Neural progenitor cell (in vitro differentiated cells): ENCODE data around the gene TFPT. TPM values are rescaled to one million over a fixed set of nuclear protein-coding genes. Genes with fewer than 3 reads are reported as not detected.

ENCODE experiments used
- DNase-seq: peaks from one replicate; pipeline ENCODE4 v3.0.0-alpha.2; 2016; ENCODE audit warnings: low spot score
- H2AFZ ChIP-seq: fragments of 200-600 bp; sonication (generic); replicated peaks from 2 replicates; pipeline ENCODE4 v1.6.1; 2016; ENCODE audit warnings: antibody characterized with exemption
- H3F3A ChIP-seq: fragments of 200-600 bp; sonication (generic); 2 replicates; pipeline ENCODE4 v1.6.1; 2016; ENCODE audit warnings: antibody characterized with exemption, low read depth
- H3K27ac ChIP-seq: fragments of 200-600 bp; sonication (generic); 2 replicates; pipeline ENCODE4 v1.5.1; 2016; ENCODE audit warnings: mild to moderate bottlenecking
- H3K27me3 ChIP-seq: fragments of 200-600 bp; sonication (generic); 2 replicates; pipeline ENCODE4 v1.6.1; 2016; ENCODE audit warnings: mild to moderate bottlenecking, moderate library complexity
- H3K36me3 ChIP-seq: fragments of 200-600 bp; sonication (generic); 2 replicates; pipeline ENCODE4 v1.5.1; 2016
- H3K4me1 ChIP-seq: fragments of 200-600 bp; sonication (generic); 2 replicates; pipeline ENCODE4 v1.6.1; 2016; ENCODE audit warnings: mixed run types
- H3K4me2 ChIP-seq: fragments of 200-600 bp; sonication (generic); 2 replicates; pipeline ENCODE4 v1.6.1; 2016
- H3K4me3 ChIP-seq: fragments of 200-600 bp; sonication (generic); 2 replicates; pipeline ENCODE4 v1.5.1; 2016
- H3K79me2 ChIP-seq: fragments of 200-600 bp; sonication (generic); 2 replicates; pipeline ENCODE4 v1.6.1; 2016; ENCODE audit warnings: low read depth
- H3K9ac ChIP-seq: fragments of 200-600 bp; sonication (generic); 2 replicates; pipeline ENCODE4 v1.6.1; 2016
- H3K9me3 ChIP-seq: fragments of 200-600 bp; sonication (generic); 2 replicates; pipeline ENCODE4 v1.5.1; 2016; ENCODE audit warnings: low read depth
- H4K20me1 ChIP-seq: fragments of 200-600 bp; sonication (generic); 2 replicates; pipeline ENCODE4 v1.6.1; 2016; ENCODE audit warnings: low read depth
- H3K27ac Mint-ChIP-seq: 3 replicates; pipeline ENCODE4 v1.8.0; 2021; ENCODE audit warnings: mixed read lengths
- H3K27me3 Mint-ChIP-seq: 2 replicates; pipeline ENCODE4 v1.8.0; 2022; ENCODE audit warnings: low read depth, mild to moderate bottlenecking, inconsistent platforms, moderate library complexity, mixed read lengths; ENCODE audit not compliant: insufficient read depth
- H3K36me3 Mint-ChIP-seq: 3 replicates; pipeline ENCODE4 v1.8.0; 2021; ENCODE audit warnings: mixed read lengths
- H3K4me1 Mint-ChIP-seq: 3 replicates; pipeline ENCODE4 v1.8.0; 2021; ENCODE audit warnings: mixed read lengths
- H3K4me3 Mint-ChIP-seq: 3 replicates; pipeline ENCODE4 v1.8.0; 2021; ENCODE audit warnings: mild to moderate bottlenecking, moderate library complexity, mixed read lengths
- H3K9me3 Mint-ChIP-seq: 3 replicates; pipeline ENCODE4 v1.8.0; 2020; ENCODE audit warnings: mixed read lengths
- CTCF ChIP-seq: fragments of 200-600 bp; sonication (generic); IDR thresholded peaks from 2 replicates; pipeline ENCODE4 v1.5.1; 2017; ENCODE audit warnings: antibody characterized with exemption, mild to moderate bottlenecking
- EZH2 ChIP-seq: fragments of 200-600 bp; sonication (generic); IDR thresholded peaks from 2 replicates; pipeline ENCODE4 v1.6.1; 2017; ENCODE audit warnings: antibody characterized with exemption, mild to moderate bottlenecking, moderate library complexity
- EZH2phosphoT487 ChIP-seq: fragments of 200-600 bp; sonication (generic); IDR thresholded peaks from 2 replicates; pipeline ENCODE4 v1.6.1; 2017; ENCODE audit warnings: antibody characterized with exemption
- total RNA-seq: library from RNA; depleted of rRNA; stranded (reverse); fragments of >200 nt; gene quantifications from 2 replicates; pipeline ENCODE4 v1.2.3, GENCODE V29; 2015; ENCODE audit warnings: low replicate concordance

TFPT gene
- total RNA-seq, 1 donor from 2014 or later = 9.4 TPM

DNA sequence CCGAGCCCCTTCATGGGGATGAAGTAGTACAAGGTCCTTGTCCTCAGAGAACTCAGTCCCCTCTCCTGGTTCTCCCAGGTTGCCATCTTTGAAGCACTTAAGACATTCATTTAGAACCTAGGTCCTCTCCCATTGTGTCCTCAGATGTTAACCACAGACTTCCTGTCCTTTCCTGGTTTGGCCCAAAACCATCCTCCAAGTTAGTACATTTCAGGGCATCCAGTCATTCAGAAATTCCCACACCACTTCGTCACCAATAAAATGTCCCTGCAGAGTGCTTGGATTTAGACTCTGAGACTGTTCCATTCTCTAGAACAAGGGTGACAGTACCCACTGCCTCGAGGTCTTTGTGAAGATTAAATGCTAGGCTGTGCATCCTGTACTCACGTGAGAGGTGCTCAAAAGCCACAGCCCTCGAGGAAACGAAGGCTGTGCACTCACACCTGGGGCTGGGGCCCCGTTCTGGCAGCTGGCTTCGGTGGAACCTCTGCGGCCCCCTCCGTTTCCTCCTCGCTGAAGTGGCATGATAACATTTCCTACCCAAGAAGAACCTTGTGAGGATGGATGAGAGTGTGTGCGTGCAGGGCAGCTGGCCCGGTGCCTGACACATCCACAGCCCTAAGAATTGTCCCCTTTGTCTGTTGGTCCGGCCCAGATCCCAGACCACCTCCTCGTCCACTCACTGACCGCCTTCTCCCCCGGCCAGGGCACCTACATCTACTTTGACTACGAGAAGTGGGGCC is 39.3 kb upstream of the TFPT start:
- peak overlapping the region; percentile 25 for H3K27ac Mint-ChIP-seq
- no peak for DNase-seq
- peaks cover 4% of the 10 kb centered on the region for H3K4me1 ChIP-seq
- H3K4me1 Mint-ChIP-seq = peaks cover 5% of the 10 kb centered on the region
- no peaks in the 10 kb centered on the region for H3K27me3 ChIP-seq
- no peak overlapping the region for H2AFZ ChIP-seq
- no peak overlapping the region for H3K4me2 ChIP-seq
- H3K36me3 ChIP-seq = no peaks in the 10 kb centered on the region
- no peaks in the 10 kb centered on the region for H3K9me3 ChIP-seq
- no peak for TF ChIP-seq CTCF
- TF ChIP-seq EZH2 = no peak
- no peak for TF ChIP-seq EZH2phosphoT487
- peaks cover 7% of the 10 kb centered on the region for H3K27me3 Mint-ChIP-seq
- no peak overlapping the region for H3K4me3 ChIP-seq
- H4K20me1 ChIP-seq = peaks cover 29% of the 10 kb centered on the region
- no peak overlapping the region for H3K27ac ChIP-seq
- peaks cover 26% of the 10 kb centered on the region for H3K36me3 Mint-ChIP-seq
- H3F3A ChIP-seq = peaks cover 44% of the 10 kb centered on the region
- H3K9ac ChIP-seq = no peak overlapping the region
- peak overlapping the region; percentile 52 for H3K4me3 Mint-ChIP-seq
- H3K9me3 Mint-ChIP-seq = peaks cover under 1% of the 10 kb centered on the region
- H3K79me2 ChIP-seq = peaks cover 9% of the 10 kb centered on the region

- Histone ChIP-seq H2AFZ (no peak overlapping the region), H3K4me1 (peaks cover 1% of the 10 kb centered on the region), H3K9me3 (no peaks in the 10 kb centered on the region), H3F3A (peaks cover 37% of the 10 kb centered on the region), H3K36me3 (no peaks in the 10 kb centered on the region), H3K4me3 (no peak overlapping the region), H3K79me2 (peaks cover 6% of the 10 kb centered on the region), H3K27ac (no peak overlapping the region), H3K4me2 (no peak overlapping the region), H4K20me1 (peaks cover 27% of the 10 kb centered on the region), H3K27me3 (no peaks in the 10 kb centered on the region), H3K9ac (no peak overlapping the region)
- Mint-ChIP-seq H3K9me3 (no peaks in the 10 kb centered on the region), H3K36me3 (peaks cover 32% of the 10 kb centered on the region), H3K4me3 (peak overlapping the region; percentile 48), H3K27me3 (peaks cover 7% of the 10 kb centered on the region), H3K27ac (no peak overlapping the region), H3K4me1 (peaks cover 3% of the 10 kb centered on the region)
- TF ChIP-seq CTCF = no peak
- TF ChIP-seq EZH2 = no peak
- TF ChIP-seq EZH2phosphoT487 = no peak
- no peak for DNase-seq
These were observed 38.4 kb upstream of the TFPT start for GRCh38 chr19:54153731-54154326.

- no peaks in the 10 kb centered on the region for H3K27me3 ChIP-seq
- Mint-ChIP-seq H3K4me1 (no peaks in the 10 kb centered on the region), H3K4me3 (peak overlapping the region; percentile 9), H3K27ac (no peak overlapping the region), H3K27me3 (peaks cover 7% of the 10 kb centered on the region), H3K9me3 (no peaks in the 10 kb centered on the region), H3K36me3 (peaks cover 34% of the 10 kb centered on the region)
- TF ChIP-seq EZH2phosphoT487 (no peak), CTCF (no peak), EZH2 (no peak)
- no peak overlapping the region for H3K4me3 ChIP-seq
- no peak overlapping the region for H3K9ac ChIP-seq
- no peak for DNase-seq
- H3K79me2 ChIP-seq = no peaks in the 10 kb centered on the region
- no peaks in the 10 kb centered on the region for H3K36me3 ChIP-seq
- no peaks in the 10 kb centered on the region for H3K4me1 ChIP-seq
- no peak overlapping the region for H3K4me2 ChIP-seq
- no peak overlapping the region for H3K27ac ChIP-seq
- peaks cover 27% of the 10 kb centered on the region for H4K20me1 ChIP-seq
- peaks cover 32% of the 10 kb centered on the region for H3F3A ChIP-seq
- H3K9me3 ChIP-seq = no peaks in the 10 kb centered on the region
- no peak overlapping the region for H2AFZ ChIP-seq
These were observed 37.5 kb upstream of the TFPT start for GRCh38 chr19:54152878-54153524.
